Measurements from ENCODE around the gene GSN.

- TF ChIP-seq CTCF (IDR thresholded peaks at IDR 0.05) = no peak
- no peak for TF ChIP-seq NFIC (IDR thresholded peaks at IDR 0.05; ENCODE audit: borderline replicate concordance)
- no peak for TF ChIP-seq GABPA (IDR thresholded peaks at IDR 0.05; ENCODE audit: low read depth)
- no peak for TF ChIP-seq POLR2AphosphoS5 (IDR thresholded peaks at IDR 0.05; ENCODE audit: low read depth, low read length)
- TF ChIP-seq FOXJ3 (CRISPR knock-in tag; IDR thresholded peaks at IDR 0.05) = no peak
- TF ChIP-seq RAD21 (IDR thresholded peaks at IDR 0.05; ENCODE audit: low read length) = no peak
- TF ChIP-seq TAF1 (IDR thresholded peaks at IDR 0.05; ENCODE audit: borderline replicate concordance, low read depth, low read length) = no peak
- TF ChIP-seq FOSL2 (IDR thresholded peaks at IDR 0.05; ENCODE audit: borderline replicate concordance, low read depth) = no peak
- no peak for TF ChIP-seq EZH2phosphoT487 (IDR thresholded peaks at IDR 0.05; ENCODE audit: borderline replicate concordance, low read depth)
Observed at GRCh38 chr9:121234832-121235161, 33.2 kb upstream of the GSN start.
